GM19468 (cell line): Measurements from ENCODE around the gene HOXA2.

Experiments
- ATAC-seq: cut with Tn5 transposase; IDR thresholded peaks from one replicate; pipeline ENCODE4 v1.9.1; 2021; ENCODE audit warnings: mild to moderate bottlenecking, moderate library complexity, moderate number of reproducible peaks; ENCODE audit not compliant: unreplicated experiment; ENCODE audit errors: extremely low read depth

The HOXA2 gene

GRCh38 chr7:27101957-27102580, 414 bp downstream of the HOXA2 start:
- no peak for ATAC-seq

GRCh38 chr7:27101171-27101956, 1.1 kb downstream of the HOXA2 start:
- no peak for ATAC-seq

- no peak for ATAC-seq
These were observed 1.8 kb downstream of the HOXA2 start for GRCh38 chr7:27100694-27101170.

GRCh38 chr7:27099453-27100370, 2.8 kb downstream of the HOXA2 start:
- ATAC-seq: no peak

- no peak for ATAC-seq
These were observed 3.7 kb downstream of the HOXA2 start for GRCh38 chr7:27098578-27099451.

- no peak for ATAC-seq
These were observed 4.6 kb downstream of the HOXA2 start for GRCh38 chr7:27097686-27098577.

GRCh38 chr7:27096768-27097514, 5.5 kb downstream of the HOXA2 start:
- ATAC-seq: no peak

GRCh38 chr7:27095897-27096767, 6.4 kb downstream of the HOXA2 start, which contains the start of gene HOXA1:
HOXA1 (minus strand) TSS chr7:27096000; CDS start chr7:27095912, 88 bp downstream.
- ATAC-seq: peak; percentile 74

GRCh38 chr7:27095050-27095896, 7.2 kb downstream of the HOXA2 start:
- no peak for ATAC-seq

- no peak for ATAC-seq
These were observed 8.0 kb downstream of the HOXA2 start for GRCh38 chr7:27094304-27095049.

- ATAC-seq: no peak
These were observed 9.1 kb downstream of the HOXA2 start for GRCh38 chr7:27093184-27093895.

- ATAC-seq: no peak
These were observed 9.7 kb downstream of the HOXA2 start for GRCh38 chr7:27092819-27093110.

GRCh38 chr7:27091941-27092818, 10.3 kb downstream of the HOXA2 start:
- no peak for ATAC-seq

GRCh38 chr7:27091105-27091504, 11.4 kb downstream of the HOXA2 start:
- no peak for ATAC-seq
